HG03432 (cell line): Measurements from ENCODE around the gene MAT2A.
"Not testable (repeated sequence)": the region's sequence is repeated elsewhere in the genome, so short reads cannot be mapped to it uniquely, and the experiment has no call there.

Experiments
- ATAC-seq: cut with Tn5 transposase; IDR thresholded peaks from one replicate; pipeline ENCODE4 v1.9.1; 2021; ENCODE audit warnings: mild to moderate bottlenecking, moderate library complexity; ENCODE audit not compliant: unreplicated experiment

MAT2A gene

DNA sequence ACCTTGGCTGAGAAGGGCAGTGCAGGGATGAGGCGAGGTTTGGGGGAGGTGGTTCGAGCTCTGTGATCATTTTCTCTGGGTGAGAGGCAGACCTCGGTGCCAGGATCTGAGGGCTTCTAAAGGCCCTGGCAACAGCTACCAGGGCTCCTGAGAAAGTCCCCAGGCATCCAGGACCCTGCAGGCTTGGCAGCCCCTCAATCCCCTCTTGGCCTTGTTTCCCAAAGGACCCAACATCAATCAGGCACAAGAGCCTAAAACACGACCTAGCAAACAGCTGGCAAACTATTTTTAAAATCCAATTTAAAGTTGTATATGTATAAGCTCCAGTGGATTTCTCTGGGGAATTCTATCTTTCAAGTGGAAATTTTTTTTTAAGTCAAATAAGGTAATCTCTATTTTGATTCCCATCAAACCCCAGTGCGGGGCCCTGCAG, 15.0 kb upstream of the MAT2A start:
- ATAC-seq: no peak

DNA sequence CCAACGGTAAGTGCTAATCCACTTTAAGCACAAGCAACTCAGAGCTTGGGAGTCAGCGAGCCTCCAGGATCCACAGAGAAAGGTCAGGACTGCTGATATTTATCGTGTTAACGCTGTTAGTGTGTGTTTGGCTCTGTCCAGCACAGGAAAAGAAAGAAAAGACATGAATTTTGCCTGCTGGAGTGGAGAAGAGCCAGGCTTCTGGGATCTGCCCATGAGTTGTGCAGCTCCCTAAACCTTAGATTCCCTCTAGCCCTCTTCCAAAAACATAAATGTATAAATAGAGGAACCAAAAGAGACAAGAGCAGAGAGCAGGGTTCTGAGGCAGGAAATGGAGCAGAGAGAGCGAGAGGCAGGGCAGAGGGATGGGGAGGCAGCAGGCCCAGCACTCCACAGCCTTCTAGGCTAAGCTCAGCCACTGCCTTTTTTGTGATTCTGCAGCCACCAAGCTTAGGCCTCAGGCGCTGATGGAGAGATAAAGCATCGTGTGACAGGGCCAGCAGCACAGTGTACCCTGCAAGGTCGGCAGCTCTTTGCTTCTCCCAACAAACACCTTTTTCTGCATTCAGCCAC, 14.5 kb upstream of the MAT2A start:
- no peak for ATAC-seq

DNA sequence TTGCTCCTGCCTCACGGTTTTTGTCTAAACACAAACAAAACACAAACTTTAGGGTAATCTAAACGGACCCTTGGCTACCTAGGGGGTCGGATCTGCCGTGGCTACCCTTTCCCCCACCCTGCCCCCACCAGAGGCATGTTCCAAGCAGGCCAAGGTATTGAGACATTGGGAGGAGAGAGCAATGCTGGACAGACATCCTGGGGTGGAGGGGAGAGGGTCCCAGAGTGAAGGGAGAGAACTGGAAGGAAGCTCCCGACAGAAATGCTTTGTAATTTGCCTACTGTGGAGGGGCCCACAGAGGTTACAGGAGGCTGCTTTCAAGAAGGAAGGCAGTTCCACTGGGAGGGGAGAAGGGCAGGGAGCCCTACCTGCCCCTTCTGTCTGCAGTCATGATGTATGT, 13.9 kb upstream of the MAT2A start:
- ATAC-seq: no peak

DNA sequence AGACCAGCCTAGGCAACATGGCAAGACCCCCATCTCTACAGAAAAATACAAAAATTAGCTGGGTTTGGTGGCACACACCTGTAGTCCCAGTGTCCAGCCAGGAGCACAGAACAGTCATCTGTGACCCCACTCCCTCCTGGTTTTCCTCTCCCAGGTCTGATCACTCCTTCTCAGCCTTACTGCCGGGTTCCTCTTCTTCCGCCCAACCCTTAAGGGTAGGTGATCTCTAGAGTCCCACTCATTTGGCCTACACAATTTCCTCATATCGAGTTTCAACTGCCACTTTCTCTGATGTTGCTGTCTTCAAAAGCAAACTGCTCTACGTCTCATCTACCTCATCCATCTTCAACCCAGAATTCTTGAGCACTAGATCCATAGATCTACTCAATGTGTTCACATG, 13.4 kb upstream of the MAT2A start:
- ATAC-seq: no peak

DNA sequence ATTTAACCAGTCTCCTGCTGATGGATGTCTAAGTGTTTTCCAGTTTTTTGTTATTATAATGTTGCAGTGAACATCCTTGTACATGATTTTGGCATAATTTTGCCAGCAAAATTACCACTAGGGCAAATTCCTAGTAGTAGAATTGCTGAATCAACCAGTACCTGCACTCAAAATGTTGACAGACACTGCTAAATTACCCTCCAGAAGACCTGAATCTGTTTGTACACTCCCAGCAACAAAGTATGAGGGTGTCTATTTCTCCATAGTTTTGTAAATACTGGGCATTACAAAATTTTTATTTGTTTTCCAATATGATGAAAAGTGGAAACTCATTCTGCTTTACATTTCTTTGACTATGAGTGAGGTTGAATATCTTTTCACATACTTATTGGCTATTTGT, 11.2 kb upstream of the MAT2A start:
- ATAC-seq: no peak

DNA sequence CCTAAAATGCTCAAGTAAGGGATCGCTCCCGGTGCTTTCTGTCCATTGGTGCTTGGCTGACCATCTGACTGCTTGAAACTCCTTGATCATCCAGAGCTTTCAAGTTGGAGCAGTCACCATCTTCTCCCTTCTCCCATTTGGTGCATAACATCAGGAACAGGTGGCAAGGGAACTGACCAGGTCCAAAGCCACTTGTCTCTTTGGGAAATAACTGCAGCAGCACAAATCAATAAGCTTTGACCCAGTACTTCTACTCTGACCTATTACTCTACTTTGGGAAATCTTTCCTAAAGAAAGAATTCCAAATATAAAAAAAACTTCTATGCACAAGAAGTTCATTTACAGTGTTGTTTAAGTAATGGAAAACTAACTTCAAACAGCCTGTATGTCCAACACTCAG, 10.6 kb upstream of the MAT2A start:
- ATAC-seq: no peak

DNA sequence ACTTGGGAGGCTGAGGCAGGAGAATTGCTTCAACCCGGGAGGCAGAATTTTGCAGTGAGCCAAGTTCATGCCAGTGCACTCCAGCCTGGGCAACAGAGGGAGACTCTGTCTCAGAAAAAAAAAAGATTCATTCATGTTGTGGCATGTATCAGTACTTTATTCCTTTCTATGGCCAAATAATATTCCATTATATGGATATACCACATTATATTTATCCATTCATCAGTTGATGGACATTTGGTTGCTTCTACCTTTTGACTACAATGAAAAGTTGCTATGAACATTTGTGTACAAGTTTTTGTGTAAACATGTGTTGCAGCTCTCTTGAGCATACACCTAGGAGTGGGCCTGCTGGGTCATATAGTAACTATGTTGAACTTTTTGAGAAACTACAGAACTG, 9.2 kb upstream of the MAT2A start:
- ATAC-seq: no peak

DNA sequence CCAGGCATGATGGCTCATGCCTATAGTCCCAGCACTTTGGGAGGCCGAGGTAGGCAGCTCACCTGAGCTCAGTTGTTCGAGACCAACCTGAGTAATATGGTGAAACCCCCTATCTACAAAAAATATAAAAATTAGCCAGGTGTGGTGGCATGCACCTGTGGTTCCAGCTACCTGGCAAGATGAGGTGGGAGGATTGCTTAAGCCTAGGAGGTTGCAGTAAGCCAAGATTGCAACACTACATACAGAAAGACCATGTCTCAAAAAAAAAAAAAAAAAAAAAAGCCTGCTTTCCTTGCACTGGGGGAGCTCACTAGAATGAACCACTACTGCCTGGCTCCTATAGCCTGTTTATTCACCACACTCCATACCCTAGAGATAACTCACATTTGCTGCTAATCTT, 7.4 kb upstream of the MAT2A start:
- ATAC-seq: no peak

DNA sequence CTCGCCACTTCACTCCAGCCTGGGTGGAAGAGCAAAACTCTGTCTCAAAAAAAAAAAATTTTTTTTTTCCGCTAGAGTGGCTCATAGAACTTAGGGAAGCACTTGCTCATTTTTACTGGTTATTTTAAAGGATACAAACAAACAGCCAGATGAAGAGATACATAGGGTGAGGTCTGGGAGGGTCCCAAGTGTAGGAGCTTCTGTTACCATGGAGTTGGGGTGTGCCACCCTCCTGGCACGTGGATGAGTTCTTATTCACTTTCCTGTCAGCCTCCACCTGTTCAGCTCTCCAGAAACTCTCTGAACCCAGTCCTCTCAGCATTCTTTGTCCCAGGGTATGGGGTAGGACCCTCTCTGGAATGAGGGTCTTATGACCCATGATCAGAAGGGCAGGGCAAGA, 4.9 kb upstream of the MAT2A start:
- no peak for ATAC-seq

DNA sequence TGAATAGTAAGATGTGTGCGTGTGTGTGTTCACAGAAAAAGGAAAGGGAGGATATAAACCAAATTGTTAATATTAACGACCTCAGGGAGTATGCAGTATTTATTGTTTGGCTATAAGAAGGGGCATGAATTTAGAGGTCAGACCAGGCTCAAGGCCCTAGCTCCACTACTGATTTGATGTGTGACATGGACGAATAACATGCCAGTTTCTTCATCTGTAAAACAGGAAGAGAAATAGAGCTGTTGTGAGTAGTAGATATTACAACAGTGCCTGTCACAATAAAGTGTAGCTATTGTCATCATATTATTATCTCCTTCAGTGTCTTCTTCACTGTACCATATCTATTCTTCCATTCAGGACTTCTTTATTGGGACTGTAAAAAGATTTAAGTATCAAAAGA, 4.1 kb upstream of the MAT2A start:
- no peak for ATAC-seq

DNA sequence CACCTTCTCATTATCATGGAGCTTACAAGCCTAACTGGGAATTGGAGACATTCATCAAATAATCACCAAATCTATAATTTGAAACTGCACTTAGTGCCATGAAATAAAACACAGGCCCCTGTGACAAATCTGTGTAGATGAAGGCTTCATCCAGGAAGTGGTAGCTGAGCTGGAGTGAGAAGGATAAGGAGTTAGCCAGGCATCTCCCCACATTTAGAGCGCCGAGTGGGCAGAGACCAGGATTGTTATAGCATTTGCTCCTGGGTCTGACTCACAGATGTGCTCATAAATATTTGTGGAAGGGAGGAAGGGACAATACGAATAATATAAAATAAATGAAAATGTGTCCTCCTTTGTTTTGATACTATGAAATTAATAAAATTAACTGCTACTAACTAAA, 2.5 kb upstream of the MAT2A start:
- no peak for ATAC-seq

DNA sequence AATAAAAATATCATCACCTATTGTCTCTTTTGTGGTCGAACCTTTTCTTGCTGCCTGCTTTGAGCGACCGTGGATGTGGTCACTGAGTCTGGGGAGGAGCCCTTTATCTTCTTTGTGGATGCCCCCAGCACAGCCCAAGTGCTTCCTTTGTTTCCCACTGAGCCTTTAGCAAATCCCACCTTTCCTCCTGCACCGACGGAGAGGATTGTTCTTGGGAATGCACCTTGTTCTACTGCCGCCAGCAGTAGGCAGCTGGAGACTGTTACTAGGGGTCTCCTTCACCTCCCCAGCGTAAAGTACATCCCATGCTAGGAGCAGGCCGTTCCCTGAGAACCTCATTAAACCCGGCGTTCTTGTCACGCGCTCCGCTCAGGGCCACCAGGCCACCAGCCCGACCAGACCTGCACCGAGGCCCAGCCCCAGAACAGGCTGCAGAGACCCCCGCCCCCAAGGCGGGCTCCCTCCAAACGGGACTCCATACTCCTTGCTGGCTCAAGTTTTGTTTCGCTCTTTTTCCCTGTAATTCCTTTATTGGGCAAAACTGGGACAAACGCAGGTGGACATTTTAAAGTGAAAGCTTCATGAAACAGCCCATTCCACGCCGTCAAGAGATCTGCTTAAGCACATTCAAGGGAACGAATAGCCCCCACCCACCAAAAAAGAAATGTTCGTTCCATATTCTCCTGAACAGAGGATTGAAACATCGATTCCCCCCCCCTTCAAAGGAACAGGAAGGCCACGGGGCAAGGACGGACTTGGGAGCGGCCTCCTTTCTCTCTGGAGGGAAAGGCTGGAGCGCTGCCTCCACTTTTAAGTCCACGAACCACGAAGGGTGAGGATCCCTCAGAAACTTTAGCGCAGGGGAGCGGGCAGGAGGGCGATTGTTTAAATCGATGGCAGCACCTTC, 1.1 kb upstream of the MAT2A start:
- ATAC-seq: no peak

DNA sequence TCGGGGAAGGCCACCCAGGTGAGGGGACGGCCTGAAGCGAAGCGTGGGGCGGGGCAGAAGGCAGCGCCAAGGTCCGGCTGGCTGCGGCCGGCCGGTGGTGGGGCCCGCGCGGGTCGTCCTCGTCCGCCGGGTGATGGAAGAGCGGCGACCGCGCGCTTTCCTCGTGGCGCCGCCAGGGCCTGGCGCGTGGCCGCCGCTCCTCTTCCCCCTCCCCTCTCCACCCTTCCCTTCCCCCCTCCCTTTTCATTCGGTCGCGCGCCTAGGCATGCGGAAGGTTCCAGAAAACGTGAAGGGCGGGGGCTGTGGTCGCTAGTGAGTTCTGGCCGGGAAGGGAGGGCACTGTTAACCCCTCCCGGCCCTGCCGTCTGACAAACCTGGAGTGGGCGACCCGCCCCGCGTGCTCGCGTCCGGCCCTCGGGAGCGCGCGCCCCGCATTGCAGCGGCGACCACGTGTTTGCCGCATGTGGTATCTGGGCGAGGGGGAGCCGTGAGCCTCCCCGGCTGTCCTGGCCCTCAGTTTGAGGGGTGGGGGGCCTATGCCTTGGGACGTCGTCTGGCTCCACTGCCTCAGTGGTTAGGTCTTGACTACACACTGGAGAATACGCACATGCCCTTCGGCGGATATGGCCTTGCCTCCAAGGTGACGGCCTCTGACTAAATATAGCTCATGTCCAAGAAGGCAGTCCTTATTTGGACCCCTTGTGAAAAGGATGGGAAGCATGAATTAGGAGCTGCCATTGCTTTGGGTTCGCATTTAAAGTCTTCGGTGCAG, 579 bp downstream of the MAT2A start:
- peak; percentile 34 for ATAC-seq

DNA sequence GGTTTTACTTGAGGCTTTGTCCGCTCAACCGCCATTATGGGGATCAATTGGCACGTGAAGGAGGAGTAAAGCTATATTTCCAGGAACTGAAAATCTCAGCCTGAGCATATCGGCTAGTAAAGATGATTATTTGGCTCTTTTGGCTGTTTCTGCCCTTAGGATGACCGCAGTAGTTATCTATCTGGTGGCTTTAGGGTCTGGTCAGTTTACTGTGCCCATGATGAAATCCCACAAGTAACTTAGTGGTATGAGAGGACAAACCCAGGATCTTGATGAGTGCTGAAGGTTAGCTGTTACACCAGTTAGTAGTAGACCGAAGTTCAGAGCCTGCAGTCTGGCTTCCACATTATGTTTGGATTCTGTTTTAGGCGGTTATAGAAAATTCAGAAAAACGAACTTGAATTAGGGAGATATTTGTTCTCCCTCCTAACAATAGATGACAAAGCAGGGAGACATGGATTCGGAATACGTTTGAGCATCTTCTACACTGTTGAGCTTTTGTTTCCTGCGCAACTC, 1.2 kb downstream of the MAT2A start:
- no peak for ATAC-seq

DNA sequence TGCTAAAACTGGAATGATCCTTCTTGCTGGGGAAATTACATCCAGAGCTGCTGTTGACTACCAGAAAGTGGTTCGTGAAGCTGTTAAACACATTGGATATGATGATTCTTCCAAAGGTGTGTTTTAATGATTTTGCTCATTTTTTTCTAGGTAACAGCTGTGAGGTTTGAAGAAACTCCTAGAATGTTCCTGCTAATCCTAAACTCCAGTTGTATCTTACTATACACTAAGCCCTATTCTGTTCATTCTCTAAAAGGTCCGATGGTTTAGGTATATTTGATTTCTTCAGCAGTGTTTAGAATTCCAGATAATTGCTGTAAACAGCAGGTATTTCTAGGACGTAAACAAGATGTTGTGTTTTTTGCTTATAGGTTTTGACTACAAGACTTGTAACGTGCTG, 2.3 kb downstream of the MAT2A start:
- ATAC-seq: no peak

DNA sequence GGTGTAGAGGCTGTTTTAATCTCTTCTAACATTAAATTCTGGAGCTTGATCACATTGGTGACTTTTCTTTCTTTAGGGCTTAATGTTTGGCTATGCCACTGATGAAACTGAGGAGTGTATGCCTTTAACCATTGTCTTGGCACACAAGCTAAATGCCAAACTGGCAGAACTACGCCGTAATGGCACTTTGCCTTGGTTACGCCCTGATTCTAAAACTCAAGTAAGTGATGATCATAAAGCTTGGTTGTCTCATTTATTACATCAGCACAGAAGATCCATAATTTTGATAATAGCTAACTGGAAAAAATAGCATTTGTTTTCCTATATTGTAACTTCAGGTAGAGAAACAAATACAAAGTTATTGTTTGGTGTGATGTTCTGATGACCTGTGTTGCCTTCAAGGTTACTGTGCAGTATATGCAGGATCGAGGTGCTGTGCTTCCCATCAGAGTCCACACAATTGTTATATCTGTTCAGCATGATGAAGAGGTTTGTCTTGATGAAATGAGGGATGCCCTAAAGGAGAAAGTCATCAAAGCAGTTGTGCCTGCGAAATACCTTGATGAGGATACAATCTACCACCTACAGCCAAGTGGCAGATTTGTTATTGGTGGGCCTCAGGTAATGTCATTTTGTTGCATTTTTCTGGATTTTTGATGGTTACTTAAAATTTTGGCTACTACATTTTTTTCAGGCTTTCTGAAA, 2.9 kb downstream of the MAT2A start:
- ATAC-seq: no peak

DNA sequence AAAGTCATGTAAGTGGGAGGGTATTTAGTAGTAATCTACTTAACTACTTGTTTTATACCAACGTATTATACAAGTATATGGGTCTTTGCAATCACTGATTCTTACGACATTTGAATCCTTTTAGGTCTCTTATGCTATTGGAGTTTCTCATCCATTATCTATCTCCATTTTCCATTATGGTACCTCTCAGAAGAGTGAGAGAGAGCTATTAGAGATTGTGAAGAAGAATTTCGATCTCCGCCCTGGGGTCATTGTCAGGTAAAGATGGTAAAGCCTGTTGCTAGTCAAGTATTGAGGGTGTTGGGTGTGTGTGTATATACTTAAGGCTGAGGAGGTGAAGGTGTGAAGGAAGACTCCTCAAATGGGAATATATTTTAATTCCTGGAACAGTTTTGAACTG, 3.8 kb downstream of the MAT2A start:
- no peak for ATAC-seq

DNA sequence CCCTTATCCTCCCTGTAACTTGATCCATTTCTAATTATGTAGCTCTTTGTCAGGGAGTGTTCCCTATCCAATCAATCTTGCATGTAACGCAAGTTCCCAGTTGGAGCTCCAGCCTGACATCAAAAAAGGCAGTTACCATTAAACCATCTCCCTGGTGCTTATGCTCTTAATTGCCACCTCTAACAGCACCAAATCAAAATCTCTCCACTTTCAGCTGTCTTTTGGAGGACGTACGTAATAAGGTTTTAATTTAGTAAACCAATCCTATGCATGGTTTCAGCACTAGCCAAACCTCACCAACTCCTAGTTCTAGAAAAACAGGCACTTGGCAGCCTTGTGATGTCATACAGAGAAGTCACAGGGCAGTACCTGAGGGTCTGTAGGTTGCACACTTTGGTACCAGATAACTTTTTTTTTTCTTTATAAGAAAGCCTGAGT, 5.3 kb downstream of the MAT2A start:
- not testable (repeated sequence) for ATAC-seq

DNA sequence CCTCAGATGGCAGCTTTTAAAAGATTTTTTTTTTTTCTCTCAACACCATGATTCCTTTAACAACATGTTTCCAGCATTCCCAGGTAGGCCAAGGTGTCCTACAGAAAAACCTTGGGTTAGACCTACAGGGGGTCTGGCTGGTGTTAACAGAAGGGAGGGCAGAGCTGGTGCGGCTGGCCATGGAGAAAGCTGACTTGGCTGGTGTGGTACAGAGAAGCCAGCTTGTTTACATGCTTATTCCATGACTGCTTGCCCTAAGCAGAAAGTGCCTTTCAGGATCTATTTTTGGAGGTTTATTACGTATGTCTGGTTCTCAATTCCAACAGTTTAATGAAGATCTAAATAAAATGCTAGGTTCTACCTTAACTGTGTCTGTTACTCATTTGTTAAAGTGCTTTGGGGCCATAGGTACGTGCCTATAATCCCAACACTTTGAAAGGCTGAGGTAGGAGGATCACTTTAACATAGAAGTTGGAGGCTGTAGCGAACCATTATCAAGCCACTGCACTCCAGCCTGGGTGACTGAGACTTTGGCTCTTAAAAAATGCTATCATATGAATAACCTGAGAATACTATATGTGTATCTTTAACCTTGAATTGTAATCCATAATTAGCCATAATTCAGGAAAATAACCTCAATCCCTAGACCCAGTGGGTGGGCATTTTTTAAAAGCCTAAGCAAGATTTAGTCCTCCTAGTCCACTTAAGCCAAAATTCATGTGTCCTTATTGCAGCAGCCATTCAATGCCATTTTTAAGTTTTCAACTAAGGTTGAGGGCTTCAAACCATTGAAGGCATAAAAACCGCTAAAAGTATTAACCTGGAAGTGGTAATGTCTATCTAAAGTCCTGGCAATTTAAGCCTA, 6.2 kb downstream of the MAT2A start:
- not testable (repeated sequence) for ATAC-seq

DNA sequence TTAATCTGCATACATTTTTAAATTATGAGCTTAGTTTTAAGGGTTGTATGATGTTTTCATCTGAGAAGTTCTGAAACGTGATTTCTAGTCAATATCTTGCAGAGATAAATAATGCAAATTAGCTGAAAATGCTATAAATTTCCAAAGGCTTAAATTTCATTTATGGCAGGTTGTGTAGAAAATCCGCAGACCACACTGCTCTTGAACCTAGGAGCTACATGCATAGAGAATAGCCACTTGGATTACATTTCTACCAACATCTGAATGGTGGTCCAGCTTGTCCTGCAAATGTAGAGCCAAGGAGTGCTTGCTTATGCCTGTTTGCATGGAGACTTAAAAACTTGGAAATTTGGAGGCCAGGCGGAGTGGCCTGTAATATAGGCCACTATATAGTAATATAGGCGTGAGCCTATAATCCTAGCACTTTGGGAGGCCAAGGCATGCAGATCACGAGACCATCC, 6.8 kb downstream of the MAT2A start:
- no peak for ATAC-seq
